Psoas muscle (tissue), 8 donors: ENCODE data around the gene MMP21. TPM values are rescaled to one million over a fixed set of nuclear protein-coding genes. Genes with fewer than 3 reads are reported as not detected.

Experiments
- ATAC-seq, 4 donors: fragments of 200-7000 bp; cut with Tn5 transposase; one replicate each; pipeline ENCODE4 v1.9.1; 2020; ENCODE audit warnings: moderate library complexity in 3 of 4, mild to moderate bottlenecking in 2 of 4
- DNase-seq, 2 donors: peaks; one replicate each; pipeline ENCODE4 v3.0.0-alpha.2; 2020
- H3K27ac ChIP-seq: fragments of 200-600 bp; one replicate; pipeline ENCODE4 v1.8.0; 2022
- H3K27me3 ChIP-seq, 3 donors: fragments of 200-600 bp in 1 of 3; one replicate each; pipeline versions ENCODE4 v1.6.1 to v1.8.0; 2013 to 2022; ENCODE audit warnings: low read length in 2 of 3, mild to moderate bottlenecking in 2 of 3, moderate library complexity in 1 of 3; ENCODE audit not compliant: insufficient read depth in 3 of 3
- H3K36me3 ChIP-seq, 2 donors: fragments of 200-600 bp in 1 of 2; one replicate each; pipeline versions ENCODE4 v1.6.1 to v1.8.0; 2013 to 2022; ENCODE audit warnings: low read depth in 1 of 2, mild to moderate bottlenecking in 1 of 2, moderate library complexity in 1 of 2; ENCODE audit not compliant: insufficient read depth in 1 of 2
- H3K4me1 ChIP-seq: fragments of 200-600 bp; one replicate; pipeline ENCODE4 v1.8.0; 2022
- H3K4me3 ChIP-seq: fragments of 200-600 bp; one replicate; pipeline ENCODE4 v1.8.0; 2022; ENCODE audit warnings: mild to moderate bottlenecking
- H3K9me3 ChIP-seq: fragments of 200-600 bp; one replicate; pipeline ENCODE4 v1.8.0; 2022
- CTCF ChIP-seq: fragments of 200-600 bp; IDR thresholded peaks from one replicate; pipeline ENCODE4 v1.8.0; 2022; ENCODE audit warnings: antibody characterized with exemption
- WGBS, 3 donors: extraction: QIAGEN DNeasy Blood & Tissue Kit; methylation state at CpG; one replicate each; pipeline versions ENCODE4 v1.1.6 to v1.1.7; 2013; 5-methylcytosine and 5-hydroxymethylcytosine counted together
- intact Hi-C, 2 donors: fragments of 100-400 bp; cut with DNase I; formaldehyde crosslinking; loops; one replicate each; pipeline versions ENCODE4 v1.11.0 to v1.14.2; 2022
- polyA plus RNA-seq, 3 donors: library from polyadenylated mRNA; stranded (reverse); fragments of 200-250 nt; gene quantifications; one replicate each; pipeline ENCODE4 v1.2.3, GENCODE V29; 2013
- total RNA-seq, 4 donors: library from RNA; stranded (reverse); fragmentation: NEBNext Ultra II Directional in 2 of 4; extraction: Animal tissue kit (Norgen Biotek cat#: 25700) in 2 of 4; gene quantifications; one replicate each; pipeline versions ENCODE4 v1.2.1 to v1.2.4, GENCODE V29; 2021 to 2023
- donor health status: healthy with polysubstance abuse.
- donor health status: DM: no; HTN: no; CAD: no; lungs with moderate emphysema.
- donor health status: Bipolar disorder and iron deficiency.
- donor health status: healthy.
- donor health status: DM: yes; HTN: yes; CAD: no.
- donor health status: DM: no; HTN: no; CAD: no.
- donor health status: DM: no; HTN: no; CAD: no.
- donor health status: DM: yes; HTN: yes; CAD: no.

The MMP21 gene
- total and polyA plus RNA-seq, 7 donors, result 0.03 to 0.17 (median 0.04) TPM; not detected in 4

DNA sequence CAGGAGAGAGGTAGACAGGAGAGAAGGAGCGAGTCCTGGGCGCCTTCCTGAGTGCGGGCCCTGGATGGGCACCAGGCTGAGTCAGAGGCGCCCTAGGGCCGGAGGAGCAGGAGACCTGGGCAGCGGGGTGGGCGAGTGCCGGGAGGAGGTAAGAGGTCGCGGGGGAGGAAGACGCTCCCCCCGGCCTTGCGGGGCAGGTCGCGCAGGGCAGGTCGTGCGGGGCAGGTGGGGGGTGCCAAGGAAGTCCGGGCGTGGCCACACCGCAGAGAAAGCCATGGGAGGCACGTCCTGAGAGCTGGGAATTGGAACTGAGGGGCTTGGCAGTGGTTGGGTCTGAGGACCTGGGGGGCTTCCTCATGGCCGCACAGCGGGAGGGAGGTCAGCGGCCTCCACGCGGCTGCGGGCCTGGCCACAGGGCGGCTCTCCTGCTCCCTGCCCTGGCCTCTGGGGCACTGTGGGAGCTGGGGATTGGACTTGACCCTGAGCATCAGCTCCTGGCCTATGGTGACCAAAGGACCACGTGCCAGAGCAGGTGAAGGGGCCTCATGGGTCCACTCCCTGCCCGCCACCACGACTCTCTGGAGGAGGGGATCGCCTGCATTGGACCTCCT lies 935 bp downstream of the MMP21 start:
- Histone ChIP-seq H3K27me3 (no peaks in the 10 kb centered on the region), H3K4me1 (no peaks in the 10 kb centered on the region), H3K27ac (no peak overlapping the region), H3K36me3 (no peaks in the 10 kb centered on the region), H3K9me3 (no peaks in the 10 kb centered on the region), H3K4me3 (no peak overlapping the region)
- ATAC-seq (peak in 1 of 4 donors; percentile 35), DNase-seq (no peak)
- WGBS, 3 donors, result 93 to 94% (median 93%) methylated on average over 28 to 32 of the region's 32 CpGs
- intact Hi-C loops, result no loop called here
- TF ChIP-seq CTCF, result no peak

GRCh38 chr10:125773687-125774543 lies 1.7 kb downstream of the MMP21 start:
- Histone ChIP-seq H3K4me1 (no peaks in the 10 kb centered on the region), H3K4me3 (peak overlapping the region; percentile 34), H3K27ac (no peak overlapping the region), H3K9me3 (no peaks in the 10 kb centered on the region), H3K36me3 (peaks cover 0 to 3% of the 10 kb centered on the region in 2 donors), H3K27me3 (no peaks in the 10 kb centered on the region)
- DNase-seq, result no peak
- ATAC-seq, result no peak
- no peak for TF ChIP-seq CTCF
- intact Hi-C loops, result no loop called here
- 83 to 89% (median 83%) methylated on average over 48 to 75 of the region's 75 CpGs for WGBS, 3 donors

DNA sequence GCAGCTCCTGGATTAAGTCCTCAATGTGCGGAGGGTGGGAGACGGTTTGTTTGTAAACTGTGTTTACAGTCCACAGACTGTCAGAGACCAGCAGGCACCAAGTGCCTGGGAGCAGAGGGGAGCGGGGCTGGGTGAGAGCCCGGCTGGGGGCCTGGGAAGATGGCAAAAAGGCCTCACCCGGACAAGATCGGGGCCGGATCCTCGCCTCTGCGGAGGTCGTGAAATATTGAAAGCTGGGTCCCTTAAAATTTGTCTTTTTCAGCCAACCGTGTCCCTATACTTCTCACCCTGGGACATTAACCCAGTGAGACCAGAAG lies 2.8 kb downstream of the MMP21 start:
- DNase-seq, result no peak
- Histone ChIP-seq H3K27me3 (no peaks in the 10 kb centered on the region), H3K27ac (no peak overlapping the region), H3K4me3 (no peak overlapping the region), H3K4me1 (no peaks in the 10 kb centered on the region), H3K36me3 (peaks cover 0 to 3% of the 10 kb centered on the region in 2 donors), H3K9me3 (no peaks in the 10 kb centered on the region)
- intact Hi-C loops, result no loop called here
- ATAC-seq, result no peak
- WGBS, 3 donors, result 91 to 94% (median 93%) methylated on average over 10 to 11 of the region's 11 CpGs
- TF ChIP-seq CTCF, result no peak

DNA sequence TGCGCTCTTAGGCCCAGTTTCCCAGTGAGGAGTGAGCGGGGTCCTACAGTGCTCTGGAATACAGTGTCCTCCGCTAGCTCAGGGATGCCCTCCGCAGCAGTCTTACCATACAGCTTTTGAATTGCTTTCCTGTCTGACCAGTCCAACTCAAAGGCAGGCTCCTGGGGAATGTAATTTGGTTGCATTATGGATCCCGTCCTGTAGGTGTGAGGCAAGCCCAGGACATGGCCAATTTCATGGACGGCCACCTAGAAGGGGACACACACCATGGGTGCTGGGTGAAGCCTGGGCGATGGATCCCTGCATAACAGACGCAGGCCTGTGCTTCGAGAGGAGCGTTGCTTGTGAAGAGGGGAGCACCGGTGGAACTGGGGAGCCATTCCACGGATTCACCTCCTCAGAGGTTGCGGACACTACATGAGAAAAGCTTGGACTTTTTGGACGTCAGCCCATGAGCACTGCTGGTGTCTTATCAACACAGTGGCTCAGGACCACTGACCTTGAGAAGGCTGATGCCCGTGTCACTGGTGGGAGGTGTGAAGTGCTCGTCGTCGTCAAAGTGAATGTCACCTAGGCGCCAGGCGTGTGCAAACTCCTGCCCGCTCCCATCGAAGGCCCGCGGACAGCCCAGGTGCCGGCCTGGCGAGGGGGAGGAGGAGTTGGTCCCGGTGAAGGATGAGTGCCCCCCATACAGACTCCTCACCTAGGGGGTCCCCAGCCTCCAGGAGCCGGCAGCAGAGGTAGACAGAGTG lies 3.3 kb downstream of the MMP21 start:
- H3K27ac ChIP-seq, result no peak overlapping the region
- no peak for TF ChIP-seq CTCF
- 93 to 96% (median 94%) methylated on average over 28 of the region's 28 CpGs for WGBS, 3 donors
- no peak overlapping the region for H3K4me3 ChIP-seq
- H3K4me1 ChIP-seq, result no peaks in the 10 kb centered on the region
- ATAC-seq, result no peak
- DNase-seq, result no peak
- peaks cover 0 to 5% of the 10 kb centered on the region in 2 donors for H3K36me3 ChIP-seq
- no peaks in the 10 kb centered on the region for H3K9me3 ChIP-seq
- intact Hi-C loops, result no loop called here
- H3K27me3 ChIP-seq, result no peaks in the 10 kb centered on the region
